Activated CD4-positive, CD25-positive, alpha-beta regulatory T cell treated with anti-CD3 and anti-CD28 coated beads, Interleukin-2, amount 50 U/mL, for 16 hours (primary cell): ENCODE measurements around the gene FDXR.
"Not testable (repeated sequence)": the region's sequence is repeated elsewhere in the genome, so short reads cannot be mapped to it uniquely, and the experiment has no call there.

ENCODE experiments used
- DNase-seq: peaks from one replicate; pipeline ENCODE4 v3.0.0-alpha.2; 2020; ENCODE audit warnings: low read depth, low spot score

The FDXR gene

DNA sequence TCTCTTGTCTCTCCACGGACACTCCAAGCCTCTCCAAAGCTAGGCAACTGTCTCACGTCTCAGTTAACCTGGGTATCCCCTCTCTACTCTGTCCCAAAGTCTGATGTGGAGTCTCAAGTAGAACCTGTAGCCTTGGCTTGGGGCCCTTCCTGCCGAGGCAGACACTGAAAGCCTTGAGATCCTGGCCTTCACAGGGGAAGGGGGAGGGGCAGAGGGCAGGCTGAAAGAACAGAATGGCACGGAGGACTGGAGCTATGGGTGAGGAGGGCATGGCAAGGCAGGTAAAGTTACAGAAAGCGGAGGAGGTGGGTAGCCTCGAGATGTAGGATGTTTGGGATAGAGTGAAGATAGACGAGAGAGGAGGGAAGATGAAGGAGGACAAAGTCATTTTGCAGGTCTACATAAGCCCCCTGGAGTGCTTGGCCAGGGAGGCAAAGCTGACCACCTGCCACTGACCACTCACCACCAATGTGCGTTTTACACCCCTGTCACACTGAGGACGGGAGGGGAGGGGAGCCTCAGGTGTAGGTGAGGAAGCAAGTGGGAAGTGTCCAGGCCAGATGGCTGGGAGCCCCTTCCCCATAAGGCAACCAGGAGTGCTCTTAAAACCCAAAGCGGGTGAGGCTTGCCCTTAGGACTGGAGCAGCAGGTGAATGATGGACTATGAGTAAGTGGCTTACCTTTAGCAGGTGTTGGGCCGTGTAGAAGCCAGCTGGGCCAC lies 1.3 kb downstream of the FDXR start:
- DNase-seq: no peak

DNA sequence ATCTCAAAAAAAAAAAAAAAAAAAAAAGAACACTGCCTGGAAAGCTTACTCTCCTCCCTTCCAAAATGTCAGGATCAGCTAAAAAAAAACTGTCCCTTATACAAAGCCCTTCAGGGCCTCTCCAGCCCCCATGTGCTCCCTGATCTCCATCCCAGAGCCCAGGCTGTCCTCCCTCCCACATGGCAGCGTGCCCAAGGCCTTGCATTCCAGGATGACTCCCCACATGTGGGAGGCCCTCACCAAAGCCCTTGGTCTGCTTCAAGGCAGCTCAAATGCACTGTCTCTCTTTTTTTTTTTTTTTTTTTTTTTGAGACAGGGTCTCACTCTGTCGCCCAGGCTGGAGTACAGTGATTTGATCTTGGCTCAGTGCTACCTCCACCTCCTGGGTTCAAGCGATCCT lies 2.3 kb downstream of the FDXR start:
- DNase-seq: no peak

DNA sequence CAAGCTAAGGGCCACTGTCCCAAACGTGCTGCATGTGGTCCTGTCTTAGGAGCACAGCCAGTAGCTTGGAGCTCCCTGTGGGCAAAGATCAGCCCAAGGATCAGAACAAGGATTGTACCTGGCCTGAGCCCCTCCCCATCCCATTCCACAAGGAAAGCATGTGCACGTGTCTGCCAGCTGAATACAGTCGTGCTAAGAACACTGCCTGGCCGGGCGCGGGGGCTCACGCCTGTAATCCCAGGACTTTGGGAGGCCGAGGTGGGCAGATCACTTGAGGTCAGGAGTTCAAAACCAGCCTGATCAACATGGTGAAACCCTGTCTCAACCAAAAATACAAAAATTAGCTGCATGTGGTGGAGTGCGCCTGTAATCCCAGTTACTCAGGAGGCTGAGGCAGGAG lies 2.8 kb downstream of the FDXR start:
- DNase-seq: not testable (repeated sequence)

DNA sequence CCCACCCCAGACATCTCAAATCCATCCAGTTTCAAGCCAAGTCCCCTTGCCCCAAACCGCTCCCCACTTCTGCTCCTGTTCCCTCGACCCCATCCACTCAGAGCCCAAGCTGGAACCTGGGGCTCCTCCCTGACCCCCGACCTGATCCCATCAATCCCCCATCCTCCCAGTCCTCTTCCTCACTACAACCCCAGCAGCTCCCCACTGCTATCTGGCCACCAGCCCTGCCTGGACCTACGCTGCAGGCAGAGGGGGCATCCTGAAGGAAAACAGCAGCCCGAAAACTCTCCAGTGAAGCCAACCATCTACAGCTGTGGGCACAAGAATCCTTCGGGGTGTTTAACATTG lies 3.9 kb downstream of the FDXR start:
- no peak for DNase-seq

DNA sequence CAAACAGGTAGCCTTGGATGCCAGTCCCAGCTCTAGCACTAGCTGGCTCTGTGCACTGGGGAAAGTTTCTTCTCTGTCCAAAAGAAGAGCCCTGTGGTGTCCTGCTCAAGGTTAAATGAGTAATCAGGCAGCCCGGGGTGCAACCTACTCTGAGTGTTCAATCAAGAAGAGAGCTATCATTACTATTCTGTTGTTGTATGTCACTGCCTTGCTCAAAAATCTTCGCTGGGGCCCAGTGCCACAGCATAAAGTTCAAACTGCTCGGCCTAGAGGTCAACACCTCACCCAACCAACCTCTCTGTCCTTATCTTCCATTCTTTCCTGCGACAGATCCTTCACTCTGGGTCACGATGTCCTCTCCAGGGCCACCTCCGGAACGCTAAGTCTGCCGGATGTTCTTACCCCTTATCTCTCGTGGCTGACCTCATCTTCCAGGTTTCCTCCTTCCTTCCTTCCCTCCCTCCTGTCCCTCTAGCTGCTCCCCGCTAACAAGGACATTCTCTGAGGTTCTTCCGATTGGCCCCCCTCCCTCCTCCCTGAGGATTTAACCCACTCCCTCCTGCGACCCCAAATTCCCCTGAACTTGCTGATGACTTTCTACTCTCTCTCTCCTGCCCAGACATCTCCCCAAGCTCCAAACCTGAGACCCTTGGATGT lies 4.4 kb downstream of the FDXR start:
- DNase-seq: no peak

DNA sequence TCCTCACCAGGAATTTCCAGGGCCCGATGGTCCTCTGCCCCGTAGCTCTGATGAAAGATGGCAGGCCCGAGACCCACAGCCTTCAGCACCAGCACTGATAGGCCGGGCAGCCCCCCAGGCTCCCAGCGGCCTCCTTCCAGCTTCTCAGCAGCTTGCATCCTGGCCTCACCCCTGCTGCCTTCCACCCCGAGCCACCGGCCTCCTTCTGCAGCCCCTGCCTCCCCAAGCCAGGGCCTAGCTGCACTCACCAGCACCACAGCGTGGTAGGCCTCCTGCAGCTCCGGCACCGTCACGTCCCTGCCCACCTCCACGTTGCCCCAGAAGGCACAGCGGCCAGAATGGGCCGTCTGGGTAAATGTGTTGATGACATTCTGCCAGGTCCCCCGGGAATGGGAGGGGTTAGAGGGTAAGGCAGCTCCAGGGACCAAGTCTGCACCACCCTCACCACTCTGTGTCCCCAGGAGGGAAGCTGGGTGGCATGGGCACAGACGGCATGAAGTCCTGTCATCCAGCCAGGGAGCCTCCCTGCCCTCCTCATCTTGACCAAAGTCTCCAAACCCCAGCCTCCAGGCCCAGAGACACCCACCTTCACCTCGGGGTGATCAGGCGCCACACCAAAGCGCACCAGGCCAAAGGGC lies 6.5 kb downstream of the FDXR start:
- no peak for DNase-seq

DNA sequence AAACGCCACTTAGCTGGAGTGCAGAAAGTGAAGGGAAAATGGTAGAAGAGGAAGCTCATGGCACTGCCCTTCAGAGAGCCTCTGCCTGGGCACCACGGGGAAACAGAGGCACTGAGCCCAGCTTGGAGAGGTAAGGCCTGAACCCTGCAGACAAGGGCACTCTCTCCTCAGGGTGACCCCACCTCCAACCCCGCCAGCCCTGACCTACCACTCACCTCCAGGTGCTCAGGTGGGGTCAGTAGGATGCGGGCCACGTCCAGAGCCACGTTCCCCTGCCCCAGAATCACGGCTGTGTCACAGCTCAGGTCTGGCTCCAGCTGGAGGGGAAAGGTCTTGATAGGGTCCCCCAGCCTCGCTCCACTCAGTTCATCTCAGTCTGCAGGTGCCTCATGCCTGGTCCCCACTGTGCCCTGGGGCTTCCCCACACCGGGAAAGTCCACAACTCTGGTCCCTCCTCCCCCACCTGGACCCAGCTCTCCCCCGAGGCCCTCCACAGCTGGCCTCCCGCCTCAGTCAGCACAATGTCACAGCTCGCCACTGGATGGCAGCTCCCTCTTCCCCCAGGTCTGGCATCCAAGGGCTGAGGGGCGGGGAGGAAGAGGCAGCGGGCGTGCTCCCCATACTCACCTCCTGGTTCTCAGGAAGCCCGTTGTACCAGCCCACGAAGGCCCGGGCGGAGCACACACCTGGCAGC lies 7.1 kb downstream of the FDXR start:
- DNase-seq: no peak

DNA sequence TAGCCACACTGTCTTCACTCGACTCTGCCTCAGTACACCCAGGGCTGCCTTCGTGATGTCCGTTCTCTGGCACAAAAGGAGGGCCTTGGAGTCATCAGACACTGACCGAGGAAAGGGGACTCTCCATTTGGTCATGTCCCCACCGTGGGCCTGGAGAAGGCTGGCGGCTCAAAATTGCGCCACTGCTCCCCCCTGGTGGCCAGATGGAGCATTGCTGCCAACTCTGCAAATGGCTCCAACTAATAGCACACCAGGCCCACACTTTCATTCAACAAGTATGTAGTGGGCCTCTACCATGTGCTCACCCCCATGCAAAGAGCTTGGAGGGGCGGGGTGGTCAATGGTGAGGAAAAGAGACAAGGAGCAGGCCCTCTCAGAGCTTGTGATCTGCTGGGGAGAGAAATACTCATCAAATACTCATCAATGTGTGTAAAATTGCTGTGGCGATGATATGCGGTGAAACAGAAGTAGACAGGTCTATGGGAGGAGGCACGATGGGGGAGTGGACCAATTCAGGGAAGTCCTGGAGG lies 7.9 kb downstream of the FDXR start:
- DNase-seq: peak; percentile 49

DNA sequence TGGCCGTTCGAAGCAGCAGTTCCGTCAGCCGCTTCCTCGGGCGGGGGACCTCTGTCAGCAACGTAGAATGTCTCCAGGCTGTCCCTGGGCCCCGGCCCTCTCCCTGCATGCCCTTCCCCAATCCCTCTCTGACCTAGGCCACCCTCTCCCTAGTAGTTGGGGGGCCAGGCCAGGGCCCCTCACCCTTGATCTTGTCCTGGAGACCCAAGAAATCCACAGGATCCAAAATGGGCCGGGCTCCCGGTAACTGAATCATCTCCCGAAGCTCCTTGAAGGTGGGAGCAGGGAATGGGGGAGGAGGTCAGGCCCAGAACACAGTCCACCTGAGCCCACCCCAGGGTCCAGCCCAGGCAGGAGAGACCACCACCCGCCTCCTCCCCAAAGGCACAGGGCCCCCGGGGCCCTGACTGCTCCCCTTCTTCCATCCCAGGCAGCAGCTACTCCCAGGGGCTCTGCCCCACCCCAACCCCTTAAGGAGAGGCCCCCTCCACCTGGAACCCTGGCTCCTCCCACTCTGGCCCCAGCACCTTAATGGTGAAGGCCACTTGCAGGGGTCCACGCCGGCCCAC lies 8.4 kb downstream of the FDXR start:
- DNase-seq: no peak

DNA sequence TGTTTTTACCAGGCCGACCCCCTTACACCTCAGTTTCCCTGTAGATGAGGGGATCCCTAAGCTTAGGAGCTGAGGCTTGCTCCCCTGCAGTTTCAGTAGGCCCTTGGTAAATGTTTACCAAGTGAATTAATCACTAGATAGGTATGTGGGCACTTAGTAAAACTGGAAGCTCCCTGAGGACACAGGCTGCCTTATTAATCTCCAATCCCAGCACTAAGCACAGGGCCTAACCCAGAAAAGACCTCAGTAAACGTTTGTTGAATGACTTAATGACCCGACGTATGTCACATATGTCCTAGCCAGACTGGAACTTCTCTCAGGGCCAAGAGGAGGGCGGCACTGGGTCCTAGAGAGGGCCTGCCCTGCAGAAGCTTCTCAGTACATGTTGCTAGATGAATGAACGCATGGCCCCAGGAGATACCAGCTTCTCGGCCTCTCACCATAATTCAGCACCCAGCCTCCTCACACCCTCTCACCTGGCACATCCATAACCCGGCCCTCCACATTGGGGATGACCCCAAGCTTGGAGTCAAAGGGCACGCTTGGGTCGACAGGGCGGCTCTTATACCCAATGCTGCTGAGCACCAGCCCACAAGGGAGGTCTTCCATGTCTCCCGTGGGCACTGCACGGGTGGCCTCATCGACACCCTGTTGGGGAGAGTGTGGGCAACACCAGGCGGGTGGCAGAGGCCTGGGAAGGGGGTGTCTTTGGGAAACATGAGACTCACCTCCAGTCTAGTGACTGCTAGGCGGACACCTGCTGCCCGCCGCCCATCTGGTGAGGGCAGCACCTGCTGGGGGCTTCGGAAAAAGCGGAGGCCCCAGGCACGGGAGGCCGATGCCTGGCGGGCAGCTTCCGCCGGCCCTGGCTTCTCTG lies 9.1 kb downstream of the FDXR start:
- DNase-seq: no peak

DNA sequence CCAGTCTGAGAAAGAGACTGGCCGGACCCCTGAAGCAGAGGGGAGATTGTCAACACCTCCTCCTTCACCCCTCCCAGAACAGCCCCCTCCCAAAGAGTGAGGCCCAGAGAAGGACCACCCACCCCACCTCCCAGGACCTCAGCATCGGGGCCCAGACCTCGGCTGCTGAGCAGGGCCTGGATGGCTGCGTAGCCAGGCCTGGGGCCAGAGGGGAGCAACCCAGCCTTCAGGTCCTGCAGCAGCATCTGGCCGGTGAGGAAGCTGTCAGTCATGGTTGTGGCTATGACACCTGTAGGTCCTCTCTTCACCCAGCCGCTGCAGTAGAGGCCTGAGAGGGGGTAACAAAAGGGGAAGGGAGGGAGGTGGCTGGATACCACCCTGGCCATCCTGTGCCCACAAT lies 9.9 kb downstream of the FDXR start:
- no peak for DNase-seq

DNA sequence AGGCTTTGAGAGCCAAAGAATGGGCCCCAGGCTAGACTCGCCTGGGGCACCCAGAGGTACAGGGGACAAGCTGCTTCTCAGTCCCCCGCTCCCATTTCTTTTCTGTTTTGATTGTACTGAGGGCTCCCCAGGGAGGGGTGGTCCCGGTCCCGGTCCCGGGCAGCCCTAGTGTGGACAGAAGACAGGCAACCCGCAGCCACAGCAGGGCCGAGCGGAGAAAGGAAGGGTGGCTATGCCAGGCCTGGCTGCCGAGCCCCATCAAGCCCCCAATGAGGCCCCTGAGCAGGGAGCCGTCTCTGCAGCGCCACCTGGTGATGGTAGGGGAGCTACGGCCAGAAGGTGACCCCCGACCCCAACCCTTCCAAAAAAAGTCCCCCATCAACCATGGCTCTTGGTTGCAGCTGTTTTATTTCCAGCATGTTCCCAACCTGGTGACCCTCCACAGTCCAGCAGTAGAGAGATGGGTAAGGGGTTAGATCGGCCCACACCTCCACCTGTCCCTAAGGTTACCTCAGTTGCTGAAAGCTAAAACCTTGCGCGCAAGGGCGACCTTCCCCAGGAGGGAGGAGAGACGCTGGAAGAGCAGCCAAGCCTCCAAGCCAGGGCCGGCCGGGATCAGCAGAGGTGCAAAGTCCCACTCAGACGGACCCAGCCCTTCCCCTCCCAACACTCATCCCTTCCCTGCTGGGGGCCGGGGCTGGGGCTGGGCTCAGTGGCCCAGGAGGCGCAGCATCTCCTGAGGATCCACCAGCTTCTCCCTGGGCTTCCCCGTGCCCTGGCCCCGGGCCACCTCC lies 10.5 kb downstream of the FDXR start:
- peak; percentile 39 for DNase-seq

DNA sequence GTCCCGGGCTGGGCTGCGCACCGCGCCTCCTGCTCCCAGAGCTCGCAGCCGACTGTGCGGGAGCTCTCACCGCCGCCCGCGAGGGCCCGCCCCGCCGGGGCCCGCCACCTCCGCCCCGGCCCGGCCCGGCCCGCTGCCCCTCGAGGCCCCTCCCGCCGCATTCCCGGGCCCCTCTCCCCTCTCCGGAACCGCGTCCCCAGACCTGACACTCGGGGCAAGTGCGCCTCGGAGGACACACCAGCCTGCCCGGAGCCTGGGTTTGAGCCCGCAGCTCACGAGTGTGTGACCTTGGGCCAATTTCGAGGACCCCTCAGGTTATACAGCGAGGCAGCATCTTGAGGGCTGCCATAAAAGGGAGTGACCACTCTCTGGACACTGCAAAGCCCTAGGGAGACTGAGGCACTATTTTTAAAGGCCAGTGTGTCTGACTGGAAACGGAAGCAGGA lies 11.1 kb downstream of the FDXR start:
- no peak for DNase-seq

DNA sequence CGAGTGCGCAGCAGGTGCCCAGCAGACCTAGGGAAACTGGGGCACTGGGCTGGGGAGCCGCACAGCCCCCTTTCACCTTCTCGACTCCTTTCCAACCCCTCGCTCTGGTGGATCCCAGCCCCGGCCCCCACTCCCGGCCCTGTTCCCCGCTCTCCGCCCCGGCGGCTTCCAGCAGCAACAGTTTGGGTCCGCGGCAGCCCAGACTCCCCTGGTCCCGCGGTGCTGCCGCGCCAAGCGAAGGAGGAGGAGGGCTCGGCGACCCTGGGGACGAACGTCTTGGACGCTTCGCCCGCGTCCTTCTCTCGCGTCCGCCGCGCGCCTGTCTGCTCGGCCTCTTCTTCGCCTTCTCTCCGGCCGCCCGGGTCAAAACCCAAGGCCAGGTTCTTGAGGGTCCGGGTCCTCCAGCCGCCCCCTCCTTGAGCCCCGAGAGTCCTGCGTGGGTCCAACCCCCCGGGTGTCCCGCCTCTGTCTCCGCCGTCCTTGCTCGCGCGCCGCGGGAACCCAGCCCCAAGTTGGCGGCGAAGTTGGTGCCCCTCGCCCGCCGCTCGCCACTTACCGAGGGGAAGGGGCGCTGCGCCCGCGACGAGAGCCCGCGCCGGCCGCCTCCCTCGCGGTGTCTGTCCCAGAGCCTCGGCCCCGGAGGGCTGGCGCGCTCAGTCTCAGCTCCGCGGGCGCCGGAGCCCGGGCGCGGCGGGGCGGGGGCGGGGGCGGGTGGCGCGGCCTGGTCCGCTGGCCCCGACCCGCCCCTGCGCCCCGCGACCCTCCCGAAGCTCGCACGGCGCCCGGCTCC lies 11.7 kb downstream of the FDXR start:
- DNase-seq: no peak

DNA sequence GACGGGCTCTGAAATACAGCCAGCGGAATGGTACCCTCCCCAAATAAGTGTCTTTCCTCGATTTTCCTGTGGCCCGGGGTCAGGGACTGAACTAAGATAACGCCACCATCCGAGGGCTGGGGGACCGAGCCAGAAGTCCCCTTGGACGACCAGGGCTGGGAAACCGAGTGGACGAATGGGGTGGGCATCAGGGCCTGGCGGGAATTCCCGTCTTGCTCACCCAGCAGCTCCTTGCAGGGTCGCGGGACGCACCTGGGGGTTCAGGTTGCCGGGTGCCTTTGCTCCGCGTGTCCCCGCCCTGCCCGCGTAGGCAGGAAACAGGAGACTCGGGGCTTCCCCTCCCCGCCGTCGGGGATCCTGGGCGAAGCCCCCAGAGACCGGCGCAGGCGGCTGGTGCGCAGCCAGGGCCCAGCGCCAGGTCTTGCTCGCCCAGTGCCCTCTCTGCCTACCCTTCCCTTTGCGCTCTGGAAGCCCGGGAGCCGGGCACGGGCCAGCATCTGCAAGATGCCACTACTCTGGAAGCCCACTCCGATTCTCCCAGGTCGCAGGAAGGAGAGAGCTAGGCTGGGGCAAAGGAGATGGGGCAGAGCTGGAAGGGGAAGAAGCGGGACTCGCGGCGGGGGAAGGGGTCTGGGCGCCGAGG lies 12.4 kb downstream of the FDXR start:
- DNase-seq: no peak

DNA sequence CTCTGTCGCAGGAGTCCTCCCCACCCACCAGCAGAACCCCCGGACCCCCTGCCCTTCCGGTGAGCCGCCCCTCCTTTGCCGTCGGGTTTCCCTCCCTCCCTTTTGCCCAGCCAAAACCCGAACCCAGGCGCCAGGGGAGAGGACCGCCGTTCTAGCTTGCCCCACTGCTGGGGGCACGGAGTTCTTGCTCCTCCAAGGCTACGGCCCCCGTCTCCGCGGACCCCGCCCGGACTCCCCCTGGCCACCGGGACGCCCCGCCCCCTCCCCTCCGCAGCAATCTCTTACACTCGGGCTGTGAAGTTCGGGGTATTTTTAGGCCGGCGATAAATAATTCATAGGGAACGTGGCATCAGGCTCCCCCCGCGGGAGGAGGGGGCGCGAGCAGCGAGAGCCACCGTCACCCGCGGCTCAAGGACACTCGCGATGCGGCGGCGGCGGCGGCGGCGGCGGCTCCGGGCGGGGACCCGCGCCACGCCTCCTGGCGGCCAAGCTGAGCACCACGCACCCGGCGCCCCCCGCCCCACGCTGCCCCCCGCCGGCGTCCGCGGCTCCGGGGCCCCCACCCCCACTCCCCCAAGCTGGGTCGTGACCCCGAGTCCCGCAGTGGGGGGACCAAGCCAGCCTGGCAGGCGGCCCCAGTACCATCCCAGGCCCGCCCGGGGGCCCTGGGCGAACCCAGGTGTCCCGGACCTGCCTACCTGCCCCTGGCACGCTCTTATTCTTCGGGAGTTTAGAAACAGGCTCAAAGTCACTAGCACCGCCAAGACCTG lies 13.2 kb downstream of the FDXR start, which contains the start of gene GRIN2C:
Gene GRIN2C (minus strand): TSS at position 427 of the 770 bp plus-strand sequence. CDS start 4,793 bp downstream, outside the sequence.
- DNase-seq: no peak

DNA sequence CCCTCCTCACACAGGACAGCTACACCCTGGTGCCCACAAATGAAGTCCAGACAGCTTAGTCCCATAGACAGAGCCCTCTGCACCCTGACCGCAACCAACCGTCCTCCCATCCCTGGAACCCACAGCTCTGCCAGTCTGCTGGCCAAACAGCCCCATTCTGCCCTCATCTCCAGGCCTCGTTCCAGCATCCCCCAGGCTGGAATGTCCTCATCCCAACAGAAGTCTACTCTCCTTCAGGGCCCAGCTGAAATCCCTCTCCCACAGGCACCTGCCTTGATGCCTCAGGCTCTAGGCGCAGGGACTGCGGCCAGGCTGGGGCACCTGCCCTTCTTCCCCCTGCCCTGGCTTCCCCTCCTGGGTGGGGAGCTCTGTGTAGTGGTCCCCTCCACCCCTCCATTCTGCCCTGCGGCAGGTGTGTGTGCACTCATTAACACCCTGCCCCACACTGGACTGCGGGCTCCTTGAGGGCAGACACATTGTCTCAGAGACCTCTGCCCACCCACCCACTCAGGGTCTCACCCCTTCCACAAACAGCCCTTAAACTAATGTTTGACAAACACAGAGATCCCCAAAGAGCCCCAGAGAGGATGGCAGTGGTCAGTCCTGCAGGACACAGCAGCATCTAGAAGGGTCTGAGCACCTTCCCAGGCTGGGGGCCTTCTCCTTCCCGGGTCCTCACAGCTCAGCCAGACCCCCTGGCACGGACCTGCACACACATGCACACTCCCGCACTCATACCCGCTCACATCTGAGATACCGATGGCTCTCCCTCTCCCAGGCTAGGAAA lies 13.9 kb downstream of the FDXR start:
- no peak for DNase-seq
